ENCODE results near the gene FSD1.

FSD1 gene

GRCh38 chr19:4365791-4366665 is 61.6 kb downstream of the FSD1 start:
- DNase-seq = no peak

- no peak for DNase-seq
These were observed 62.4 kb downstream of the FSD1 start for GRCh38 chr19:4366666-4367335.

- no peak for DNase-seq
These were observed 62.9 kb downstream of the FSD1 start for GRCh38 chr19:4367336-4367723.

- no peak for DNase-seq
These were observed 63.4 kb downstream of the FSD1 start for GRCh38 chr19:4367781-4368127.

- DNase-seq = no peak
These were observed 63.9 kb downstream of the FSD1 start for GRCh38 chr19:4368128-4368820.

GRCh38 chr19:4369109-4369887 is 64.9 kb downstream of the FSD1 start:
- DNase-seq = peak in 1 of 3 experiments; percentile 29

GRCh38 chr19:4369888-4370260 is 65.5 kb downstream of the FSD1 start:
- DNase-seq = no peak

GRCh38 chr19:4370418-4371041 is 66.1 kb downstream of the FSD1 start:
- no peak for DNase-seq

- no peak for DNase-seq
These were observed 67.1 kb downstream of the FSD1 start for GRCh38 chr19:4371247-4372164.

GRCh38 chr19:4372165-4373012 is 68.0 kb downstream of the FSD1 start:
- no peak for DNase-seq

- DNase-seq = no peak
These were observed 68.6 kb downstream of the FSD1 start for GRCh38 chr19:4373013-4373367.

Measured in NCI-H1417 (cell line).